ENCODE measurements around the gene HAAO.

Gene HAAO

DNA sequence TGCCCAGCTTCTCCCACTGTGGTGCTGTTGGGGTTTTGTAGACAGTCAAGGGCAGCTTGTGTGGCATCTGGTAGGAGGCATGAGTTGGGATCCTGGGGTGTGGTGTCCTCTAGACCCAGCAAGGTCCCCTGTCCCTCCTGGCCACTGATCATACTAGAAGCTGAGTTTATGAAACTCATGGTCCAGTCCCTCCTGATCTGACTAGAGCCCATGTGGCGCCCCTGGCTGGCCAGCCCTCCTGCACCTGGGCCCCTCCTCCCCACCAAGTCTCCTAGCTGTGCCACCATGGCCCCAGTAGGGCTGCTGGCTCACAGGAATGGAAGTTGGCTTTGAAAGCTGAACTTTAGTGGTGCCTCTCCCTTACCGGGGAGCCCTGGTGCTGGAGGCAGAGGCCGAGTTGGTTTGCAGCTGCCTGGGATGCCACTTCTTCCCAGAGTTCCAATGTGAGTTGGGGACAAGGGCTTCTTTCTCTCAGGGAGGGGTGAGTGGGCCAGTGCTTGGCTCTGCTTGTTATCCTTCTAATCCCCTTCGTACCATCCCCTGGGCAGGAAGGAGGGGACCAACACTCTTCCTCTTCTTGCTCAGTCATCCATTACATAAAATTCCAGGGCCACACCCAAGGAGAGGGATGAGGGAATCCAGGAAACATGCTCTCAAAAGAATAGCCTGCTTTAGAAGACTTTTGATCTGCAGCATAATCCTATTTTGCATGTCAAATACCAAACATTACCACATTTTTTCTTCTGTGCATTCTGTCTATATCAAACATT, 37.5 kb upstream of the HAAO start:
- FAIRE-seq, result no peak
- DNase-seq (ENCODE audit: insufficient read length), result no peak
- TF ChIP-seq POLR2A (IDR thresholded peaks at IDR 0.05; ENCODE audit: low read depth, low read length) (no peak), TAF1 (IDR thresholded peaks at IDR 0.05; ENCODE audit: borderline replicate concordance, low read depth, low read length) (no peak), POLR2AphosphoS5 (IDR thresholded peaks at IDR 0.05; ENCODE audit: low read depth, low read length) (no peak)

DNA sequence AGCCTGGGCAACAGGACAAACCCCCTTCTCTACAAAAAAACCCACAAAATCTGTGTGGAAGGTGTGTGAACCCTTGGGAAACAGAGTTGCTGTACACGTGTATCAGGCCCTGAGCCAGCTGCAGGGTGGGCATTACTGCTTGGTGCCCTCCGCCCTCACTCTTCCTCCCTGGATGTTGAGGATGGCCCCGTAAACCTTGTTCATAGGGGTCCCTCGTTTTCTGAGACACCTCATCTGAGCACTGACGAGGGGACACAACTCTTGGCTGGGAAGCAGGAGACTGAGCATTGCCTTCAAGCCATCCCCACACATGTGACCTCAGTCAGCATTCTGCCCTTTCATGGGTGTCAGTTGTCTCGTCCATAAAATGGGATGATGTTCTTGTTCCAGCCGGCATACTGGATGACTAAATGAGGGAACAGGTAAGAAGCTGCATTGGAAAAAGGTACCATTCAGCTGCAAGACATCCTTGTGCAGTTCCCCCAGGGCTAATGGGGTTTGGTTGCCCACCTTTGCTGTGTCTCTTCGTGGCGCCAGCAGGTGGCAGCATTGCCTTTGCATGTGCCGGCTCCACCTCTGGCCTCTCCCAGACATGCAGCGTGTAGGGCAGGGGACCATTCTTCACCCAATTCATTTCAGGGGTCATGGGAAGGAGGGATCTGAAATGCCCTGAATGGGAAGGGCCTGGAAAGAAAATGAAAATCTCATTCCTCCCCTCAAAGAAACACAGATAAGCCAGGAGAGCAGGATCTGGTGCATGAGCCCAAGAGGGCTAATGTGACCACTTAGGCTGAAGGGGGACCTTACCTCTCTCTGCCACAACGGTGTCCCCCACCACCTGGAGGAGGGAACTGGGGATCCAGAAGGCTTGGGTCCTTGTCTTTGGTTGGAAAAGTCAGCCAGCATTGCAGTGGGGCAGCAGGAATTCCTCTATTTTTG, 36.4 kb upstream of the HAAO start:
- FAIRE-seq (peak; percentile 75), DNase-seq (ENCODE audit: insufficient read length) (peak; percentile 76)
- TF ChIP-seq POLR2A (IDR thresholded peaks at IDR 0.05; ENCODE audit: low read depth, low read length) (no peak), POLR2AphosphoS5 (IDR thresholded peaks at IDR 0.05; ENCODE audit: low read depth, low read length) (no peak), TAF1 (IDR thresholded peaks at IDR 0.05; ENCODE audit: borderline replicate concordance, low read depth, low read length) (no peak)

DNA sequence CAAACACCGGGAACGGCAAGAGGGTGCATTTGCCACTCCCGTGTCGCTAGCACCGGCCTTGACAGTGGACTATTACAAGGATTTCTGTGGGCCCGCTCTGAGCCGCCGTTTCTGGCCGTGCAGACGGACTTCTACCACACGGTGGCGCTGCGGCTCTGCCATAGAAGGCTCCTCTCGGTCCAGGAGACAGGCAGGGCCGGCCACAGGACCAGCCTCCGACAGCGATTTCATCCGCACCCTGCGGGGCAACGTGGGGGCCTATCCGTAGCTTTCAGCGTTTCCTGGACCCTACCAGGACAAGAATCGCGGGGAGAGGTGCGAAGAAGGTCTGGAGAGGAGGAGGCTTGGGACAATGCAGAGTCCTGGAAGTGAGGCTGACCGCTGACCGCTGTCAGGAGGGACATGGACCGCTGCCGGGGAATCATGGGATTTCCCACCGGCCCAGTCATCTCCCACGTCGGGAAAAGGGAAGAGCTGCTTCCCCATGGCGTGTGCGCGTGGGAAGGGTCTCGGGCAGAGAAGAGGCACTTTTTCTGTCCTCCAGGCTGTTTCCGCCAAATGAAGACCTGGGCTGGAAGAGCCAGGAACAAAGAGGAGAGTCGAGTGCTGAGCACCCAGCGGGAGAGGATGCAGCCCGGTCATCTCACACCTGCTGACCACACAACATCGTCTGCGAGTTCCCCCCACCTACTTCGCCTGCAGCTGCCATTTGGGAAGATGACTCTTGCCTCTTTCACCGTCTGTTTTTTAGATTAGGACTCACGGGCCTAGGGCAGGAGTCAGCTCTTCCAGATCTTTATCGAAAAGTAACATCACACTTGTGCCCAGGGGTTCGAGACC, 35.5 kb upstream of the HAAO start:
- no peak for TF ChIP-seq POLR2A (IDR thresholded peaks at IDR 0.05; ENCODE audit: low read depth, low read length)
- no peak for TF ChIP-seq TAF1 (IDR thresholded peaks at IDR 0.05; ENCODE audit: borderline replicate concordance, low read depth, low read length)
- TF ChIP-seq POLR2AphosphoS5 (IDR thresholded peaks at IDR 0.05; ENCODE audit: low read depth, low read length), result no peak
- FAIRE-seq, result peak; percentile 83
- peak; percentile 66 for DNase-seq (ENCODE audit: insufficient read length)

DNA sequence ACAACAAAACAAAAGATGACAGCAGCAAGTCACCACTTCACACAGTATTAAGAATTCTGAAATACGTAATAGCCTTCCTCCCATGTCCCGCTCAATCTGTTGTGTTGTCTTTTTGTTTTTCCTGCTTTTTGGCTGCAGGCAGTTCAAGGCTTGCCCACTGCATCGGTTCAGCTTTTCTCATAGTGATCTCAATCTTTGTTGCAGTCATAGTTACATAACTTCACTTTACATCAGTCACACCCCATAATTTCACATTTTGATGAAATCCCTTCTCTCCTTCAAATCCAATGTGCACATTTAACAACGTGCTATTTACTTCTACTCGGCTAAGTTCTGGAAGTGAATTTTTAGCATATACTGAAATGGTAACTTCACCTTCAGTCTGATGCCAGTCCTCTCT, 33.8 kb upstream of the HAAO start:
- FAIRE-seq (no peak), DNase-seq (ENCODE audit: insufficient read length) (no peak)
- TF ChIP-seq TAF1 (IDR thresholded peaks at IDR 0.05; ENCODE audit: borderline replicate concordance, low read depth, low read length) (no peak), POLR2AphosphoS5 (IDR thresholded peaks at IDR 0.05; ENCODE audit: low read depth, low read length) (no peak), POLR2A (IDR thresholded peaks at IDR 0.05; ENCODE audit: low read depth, low read length) (no peak)

DNA sequence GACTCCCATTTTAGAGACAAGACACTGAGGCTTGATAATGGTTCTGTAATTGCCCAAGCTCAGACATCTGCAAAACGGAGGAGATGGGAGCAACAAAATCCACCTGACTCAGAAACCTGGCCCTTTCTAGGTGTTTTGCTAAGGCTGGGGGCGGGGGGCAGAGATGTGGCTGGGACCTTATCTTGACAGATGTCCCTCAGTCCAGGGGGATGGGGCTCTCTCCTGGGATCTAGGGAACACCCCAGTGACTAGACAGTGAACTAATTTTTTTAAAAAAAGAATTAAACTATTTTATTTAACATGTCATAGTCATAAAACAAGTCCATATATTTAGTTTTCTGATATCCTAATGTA, 32.0 kb upstream of the HAAO start:
- FAIRE-seq (no peak), DNase-seq (ENCODE audit: insufficient read length) (no peak)
- TF ChIP-seq TAF1 (IDR thresholded peaks at IDR 0.05; ENCODE audit: borderline replicate concordance, low read depth, low read length), result no peak
- no peak for TF ChIP-seq POLR2A (IDR thresholded peaks at IDR 0.05; ENCODE audit: low read depth, low read length)
- no peak for TF ChIP-seq POLR2AphosphoS5 (IDR thresholded peaks at IDR 0.05; ENCODE audit: low read depth, low read length)

DNA sequence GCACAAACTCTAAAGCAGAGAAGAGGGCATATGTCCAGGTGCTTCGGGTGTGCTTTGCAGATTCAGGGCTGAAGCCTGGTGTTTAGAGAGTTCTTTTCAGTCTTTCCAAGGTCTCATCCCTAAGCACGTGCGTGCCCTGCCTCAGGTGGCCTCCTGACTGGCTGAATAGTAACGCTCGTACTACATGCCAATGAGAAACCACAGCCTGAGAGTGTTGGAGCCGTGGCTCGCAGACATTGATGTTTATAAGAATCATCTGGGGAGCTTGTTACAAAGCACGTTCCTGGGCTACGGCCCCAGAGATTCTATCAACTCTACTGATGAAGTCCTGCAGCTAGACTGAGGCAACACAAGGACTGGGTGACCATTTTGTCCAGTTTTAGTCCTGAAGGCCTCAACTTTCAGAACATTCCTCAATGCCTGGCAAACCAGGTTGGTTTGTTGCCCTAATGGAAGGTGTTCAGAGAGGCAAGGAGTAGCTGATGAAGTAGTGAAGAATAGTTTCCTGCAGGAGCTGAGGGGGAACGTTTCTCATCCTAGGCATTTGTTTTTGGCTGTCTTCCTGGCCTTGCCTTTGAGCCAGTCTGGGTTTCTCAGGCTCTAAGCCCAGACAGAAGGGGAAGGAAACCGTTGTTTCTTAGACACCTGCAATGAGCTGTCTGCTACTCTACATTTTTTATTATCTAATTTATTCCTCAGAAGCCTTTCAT, 31.5 kb upstream of the HAAO start:
- TF ChIP-seq POLR2AphosphoS5 (IDR thresholded peaks at IDR 0.05; ENCODE audit: low read depth, low read length), result no peak
- no peak for TF ChIP-seq POLR2A (IDR thresholded peaks at IDR 0.05; ENCODE audit: low read depth, low read length)
- TF ChIP-seq TAF1 (IDR thresholded peaks at IDR 0.05; ENCODE audit: borderline replicate concordance, low read depth, low read length), result no peak
- DNase-seq (ENCODE audit: insufficient read length) (no peak), FAIRE-seq (no peak)

DNA sequence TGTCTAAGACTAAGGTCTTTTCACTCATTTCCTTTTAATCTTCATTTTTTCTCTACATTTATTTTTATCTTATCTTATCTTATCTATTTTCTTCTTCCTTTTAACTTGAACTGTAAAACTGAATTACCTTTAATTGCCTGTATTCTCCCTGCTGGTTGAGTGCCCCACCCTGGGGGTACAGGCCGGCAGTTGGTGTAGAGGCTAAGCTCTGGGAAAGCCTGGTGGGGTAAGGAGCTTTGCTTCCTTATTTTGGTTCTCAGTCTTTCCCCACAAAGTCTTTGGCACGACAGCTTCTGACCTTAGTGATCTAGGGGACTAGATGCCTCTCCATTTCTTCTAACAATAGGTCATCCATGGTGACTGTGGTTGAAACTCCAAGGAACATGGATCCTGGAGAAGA, 26.8 kb upstream of the HAAO start:
- FAIRE-seq (no peak), DNase-seq (ENCODE audit: insufficient read length) (no peak)
- TF ChIP-seq TAF1 (IDR thresholded peaks at IDR 0.05; ENCODE audit: borderline replicate concordance, low read depth, low read length) (no peak), POLR2AphosphoS5 (IDR thresholded peaks at IDR 0.05; ENCODE audit: low read depth, low read length) (no peak), POLR2A (IDR thresholded peaks at IDR 0.05; ENCODE audit: low read depth, low read length) (no peak)

DNA sequence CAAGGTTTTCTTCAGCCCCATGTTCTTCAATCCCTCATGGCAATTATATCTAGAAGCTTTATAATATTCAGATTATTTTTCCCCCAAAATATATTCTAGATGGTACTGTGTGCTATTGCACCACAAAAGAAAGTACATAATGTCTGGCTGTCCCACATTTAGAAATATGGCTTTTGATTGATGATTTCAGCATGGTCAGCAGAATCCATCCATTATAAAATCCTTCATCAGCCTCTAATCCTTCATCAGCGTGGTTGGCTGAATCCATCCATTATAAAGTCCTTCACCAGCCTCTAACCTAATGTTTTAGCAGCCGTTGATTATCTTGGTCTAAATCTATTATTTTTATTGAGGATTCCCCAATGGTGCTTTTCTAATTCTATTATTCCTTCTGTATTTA, 23.3 kb upstream of the HAAO start:
- DNase-seq (ENCODE audit: insufficient read length) (no peak), FAIRE-seq (no peak)
- no peak for TF ChIP-seq POLR2AphosphoS5 (IDR thresholded peaks at IDR 0.05; ENCODE audit: low read depth, low read length)
- no peak for TF ChIP-seq POLR2A (IDR thresholded peaks at IDR 0.05; ENCODE audit: low read depth, low read length)
- TF ChIP-seq TAF1 (IDR thresholded peaks at IDR 0.05; ENCODE audit: borderline replicate concordance, low read depth, low read length), result no peak

DNA sequence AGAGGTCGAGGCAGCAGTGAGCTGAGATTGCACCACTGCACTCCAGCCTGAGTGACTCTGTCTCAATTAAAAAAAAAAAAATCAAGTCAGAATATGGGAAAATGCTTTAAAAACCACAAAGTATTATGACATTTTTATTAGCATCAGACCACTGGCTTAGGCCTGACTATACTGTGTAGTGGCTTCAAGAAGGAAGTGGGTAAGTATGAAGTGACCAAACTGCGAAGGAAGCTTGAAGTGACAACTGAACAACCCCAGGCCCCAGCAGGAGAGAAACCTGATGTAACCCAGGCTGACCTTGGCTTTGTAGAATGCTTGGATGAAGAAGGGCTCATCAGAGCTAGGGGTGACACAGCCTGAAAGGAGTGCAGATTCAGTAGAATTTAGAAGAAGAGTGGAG, 21.4 kb upstream of the HAAO start:
- FAIRE-seq, result no peak
- DNase-seq (ENCODE audit: insufficient read length), result no peak
- TF ChIP-seq TAF1 (IDR thresholded peaks at IDR 0.05; ENCODE audit: borderline replicate concordance, low read depth, low read length) (no peak), POLR2AphosphoS5 (IDR thresholded peaks at IDR 0.05; ENCODE audit: low read depth, low read length) (no peak), POLR2A (IDR thresholded peaks at IDR 0.05; ENCODE audit: low read depth, low read length) (no peak)

DNA sequence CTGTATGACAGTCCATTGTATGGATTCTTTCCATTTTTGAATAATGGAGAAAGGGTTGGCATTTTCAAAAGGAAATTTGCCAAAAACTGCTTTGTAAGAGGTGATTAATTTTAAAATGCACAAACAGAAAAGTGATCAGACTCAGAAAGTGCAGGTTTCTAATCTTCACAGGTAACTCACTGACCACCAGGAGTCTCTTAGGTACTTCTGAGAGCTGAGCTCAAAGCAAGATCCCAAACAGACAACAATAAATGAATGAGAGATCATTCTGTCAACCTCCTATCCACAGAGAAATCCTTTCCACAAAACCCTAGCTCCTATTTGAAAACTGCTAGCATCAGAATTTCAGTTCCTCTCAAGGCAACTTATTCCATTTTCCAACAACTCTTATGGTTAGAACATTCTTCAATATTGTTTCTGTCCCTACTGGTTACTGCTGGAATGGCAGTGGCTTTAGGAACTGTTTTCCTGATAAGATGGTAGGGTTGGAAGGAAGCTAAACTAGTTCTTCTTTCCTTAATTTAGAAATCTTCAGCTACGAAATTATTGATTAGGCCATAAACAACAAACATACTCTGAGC, 20.6 kb upstream of the HAAO start:
- DNase-seq (ENCODE audit: insufficient read length) (no peak), FAIRE-seq (no peak)
- TF ChIP-seq POLR2AphosphoS5 (IDR thresholded peaks at IDR 0.05; ENCODE audit: low read depth, low read length) (no peak), POLR2A (IDR thresholded peaks at IDR 0.05; ENCODE audit: low read depth, low read length) (no peak), TAF1 (IDR thresholded peaks at IDR 0.05; ENCODE audit: borderline replicate concordance, low read depth, low read length) (no peak)

Measured in GM12892 (cell line).